ENCODE data around the gene ZNHIT2.

DNA sequence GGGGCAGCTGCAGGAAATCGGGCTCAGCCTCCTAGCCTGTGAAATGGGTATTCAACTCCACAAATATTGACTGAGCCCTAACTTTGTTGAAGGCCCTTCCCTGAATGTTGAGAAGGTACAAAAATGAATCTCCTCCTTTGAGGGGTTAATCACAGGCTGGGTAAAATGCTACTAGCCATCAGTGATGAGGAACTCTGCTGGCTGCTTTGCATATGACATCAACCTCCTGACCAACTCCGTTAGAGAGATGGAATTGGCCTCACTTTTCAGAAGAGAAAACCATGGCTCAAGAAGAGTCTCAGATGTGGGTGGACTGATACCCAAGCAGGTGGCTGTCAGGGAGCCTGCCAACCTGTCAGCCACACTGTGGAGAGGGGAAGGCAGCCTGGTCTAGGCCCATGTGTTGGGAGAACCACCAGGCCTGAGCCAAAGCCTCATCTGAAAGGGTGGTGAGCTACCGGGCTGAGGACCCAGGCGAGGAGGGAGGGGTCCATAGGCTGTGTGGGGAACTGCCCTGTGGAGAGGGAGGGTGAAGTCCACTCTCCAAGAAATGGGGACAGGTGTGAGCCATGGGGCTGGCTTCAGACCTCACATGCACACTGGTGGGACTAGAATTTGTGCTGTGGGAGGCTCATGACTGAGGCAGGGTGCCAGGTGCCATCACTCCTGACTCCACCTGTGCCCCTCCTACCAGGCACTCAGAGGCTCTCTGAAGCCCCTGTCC is 45.4 kb downstream of the ZNHIT2 start:
- no peak for TF ChIP-seq EZH2 (IDR thresholded peaks at IDR 0.05; ENCODE audit: low read length)
- TF ChIP-seq, protein P1, sequence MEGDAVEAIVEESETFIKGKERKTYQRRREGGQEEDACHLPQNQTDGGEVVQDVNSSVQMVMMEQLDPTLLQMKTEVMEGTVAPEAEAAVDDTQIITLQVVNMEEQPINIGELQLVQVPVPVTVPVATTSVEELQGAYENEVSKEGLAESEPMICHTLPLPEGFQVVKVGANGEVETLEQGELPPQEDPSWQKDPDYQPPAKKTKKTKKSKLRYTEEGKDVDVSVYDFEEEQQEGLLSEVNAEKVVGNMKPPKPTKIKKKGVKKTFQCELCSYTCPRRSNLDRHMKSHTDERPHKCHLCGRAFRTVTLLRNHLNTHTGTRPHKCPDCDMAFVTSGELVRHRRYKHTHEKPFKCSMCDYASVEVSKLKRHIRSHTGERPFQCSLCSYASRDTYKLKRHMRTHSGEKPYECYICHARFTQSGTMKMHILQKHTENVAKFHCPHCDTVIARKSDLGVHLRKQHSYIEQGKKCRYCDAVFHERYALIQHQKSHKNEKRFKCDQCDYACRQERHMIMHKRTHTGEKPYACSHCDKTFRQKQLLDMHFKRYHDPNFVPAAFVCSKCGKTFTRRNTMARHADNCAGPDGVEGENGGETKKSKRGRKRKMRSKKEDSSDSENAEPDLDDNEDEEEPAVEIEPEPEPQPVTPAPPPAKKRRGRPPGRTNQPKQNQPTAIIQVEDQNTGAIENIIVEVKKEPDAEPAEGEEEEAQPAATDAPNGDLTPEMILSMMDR (optimal IDR thresholded peaks at IDR 0.05 in 1 of 3, IDR thresholded peaks at IDR 0.05 in 1 of 3, conservative IDR thresholded peaks at IDR 0.05 in 1 of 3; ENCODE audit: extremely low read depth in 1 of 3, insufficient read depth in 2 of 3, low read length in 3 of 3): no peak
